Gastroesophageal sphincter (tissue), 4 donors: Measurements from ENCODE around the gene PEX19. TPM values are rescaled to one million over a fixed set of nuclear protein-coding genes. Genes with fewer than 3 reads are reported as not detected.

Source experiments
- ATAC-seq: fragments of 150-250 bp; one replicate; pipeline ENCODE4 v1.9.1; 2016; ENCODE audit warnings: mild to moderate bottlenecking, moderate library complexity
- H3K27ac ChIP-seq, 4 donors: fragments of 200-600 bp; sonication (generic) in 3 of 4; 1 replicate in 3 of 4; 2 replicates in 1 of 4; pipeline ENCODE4 v1.5.1; 2016 to 2019
- H3K27me3 ChIP-seq: fragments of 200-600 bp; sonication (generic); one replicate; pipeline ENCODE4 v1.5.1; 2019
- H3K36me3 ChIP-seq, 2 donors: fragments of 200-600 bp; sonication (generic); one replicate each; pipeline ENCODE4 v1.5.1; 2019; ENCODE audit warnings: control low read depth in 1 of 2
- H3K4me1 ChIP-seq, 3 donors: fragments of 200-600 bp; sonication (generic); 1 replicate in 2 of 3; 2 replicates in 1 of 3; pipeline ENCODE4 v1.5.1; 2016 to 2019; ENCODE audit warnings: control low read depth in 2 of 3
- H3K4me3 ChIP-seq, 2 donors: fragments of 200-600 bp; sonication (generic); one replicate each; pipeline ENCODE4 v1.5.1; 2019; ENCODE audit warnings: mild to moderate bottlenecking in 1 of 2, moderate library complexity in 1 of 2
- H3K9me3 ChIP-seq, 3 donors: fragments of 200-600 bp; sonication (generic); one replicate each; pipeline ENCODE4 v1.5.1; 2017 to 2019; ENCODE audit warnings: control low read depth in 2 of 3
- CTCF ChIP-seq, 4 experiments: fragments of 200-600 bp in 2 of 4; fragments of 450-650 bp in 2 of 4; sonication (generic) in 1 of 4; IDR thresholded peaks; one replicate each; pipeline ENCODE4 v1.5.1; 2017 to 2019; ENCODE audit warnings: antibody characterized with exemption in 4 of 4, mild to moderate bottlenecking in 2 of 4, moderate library complexity in 2 of 4
- EP300 ChIP-seq: sonication (generic); formaldehyde crosslinking; IDR thresholded peaks from one replicate; pipeline ENCODE4 v1.6.1; 2017; ENCODE audit warnings: antibody characterized with exemption, mild to moderate bottlenecking
- POLR2A ChIP-seq, 2 donors: fragments of 450-650 bp; IDR thresholded peaks; one replicate each; pipeline ENCODE4 v1.6.1; 2017; ENCODE audit warnings: antibody characterized with exemption in 2 of 2, mild to moderate bottlenecking in 2 of 2, moderate library complexity in 1 of 2
- POLR2AphosphoS5 ChIP-seq: sonication (generic); formaldehyde crosslinking; IDR thresholded peaks from one replicate; pipeline ENCODE4 v1.6.1; 2017; ENCODE audit warnings: antibody characterized with exemption
- WGBS, 2 donors: methylation state at CpG; one replicate each; pipeline ENCODE4 v1.1.5; 2018; ENCODE audit warnings: low coverage in 1 of 2; 5-methylcytosine and 5-hydroxymethylcytosine counted together
- small RNA-seq, 4 donors: library from RNA; depleted of rRNA; stranded (forward); fragments of <200 nt; gene quantifications; one replicate each; pipeline ENCODE3, GENCODE V24; 2016
- total RNA-seq, 4 donors: library from RNA; depleted of rRNA; stranded (reverse); fragments of >200 nt; gene quantifications; one replicate each; pipeline ENCODE4 v1.1.0, GENCODE V29; 2016

Gene PEX19
- total RNA-seq, 4 donors from 2014 or later, result 50.0 to 96.8 (median 61.1) TPM

GRCh38 chr1:160236806-160237205 lies 48.1 kb downstream of the PEX19 start:
- Histone ChIP-seq H3K4me1 (peaks cover 0 to 7% (median 0%) of the 10 kb centered on the region in 3 donors), H3K27me3 (no peaks in the 10 kb centered on the region), H3K9me3 (no peaks in the 10 kb centered on the region), H3K4me3 (no peak overlapping the region), H3K27ac (no peak overlapping the region), H3K36me3 (peaks cover 15 to 96% of the 10 kb centered on the region in 2 donors)
- WGBS, 2 donors, result 83% methylated on average over 5 of the region's 5 CpGs
- no peak for TF ChIP-seq POLR2A (IDR thresholded peaks at IDR 0.05)
- no peak for TF ChIP-seq EP300
- no peak for TF ChIP-seq CTCF (IDR thresholded peaks at IDR 0.05)
- no peak for TF ChIP-seq POLR2AphosphoS5
- no peak for ATAC-seq

GRCh38 chr1:160232911-160233310 lies 52.0 kb downstream of the PEX19 start:
- Histone ChIP-seq H3K4me3 (no peak overlapping the region), H3K36me3 (peaks cover 13 to 96% of the 10 kb centered on the region in 2 donors), H3K9me3 (no peaks in the 10 kb centered on the region), H3K4me1 (peaks cover 0 to 7% (median 0%) of the 10 kb centered on the region in 3 donors), H3K27ac (no peak overlapping the region), H3K27me3 (no peaks in the 10 kb centered on the region)
- no peak for TF ChIP-seq POLR2AphosphoS5
- no peak for TF ChIP-seq EP300
- no peak for TF ChIP-seq POLR2A (IDR thresholded peaks at IDR 0.05)
- TF ChIP-seq CTCF (IDR thresholded peaks at IDR 0.05), result no peak
- ATAC-seq, result no peak

- Histone ChIP-seq H3K9me3 (no peaks in the 10 kb centered on the region), H3K27ac (no peak overlapping the region), H3K27me3 (no peaks in the 10 kb centered on the region), H3K4me1 (no peaks in the 10 kb centered on the region), H3K4me3 (no peak overlapping the region), H3K36me3 (peaks cover 16 to 100% of the 10 kb centered on the region in 2 donors)
- TF ChIP-seq EP300, result no peak
- TF ChIP-seq CTCF (IDR thresholded peaks at IDR 0.05), result no peak
- no peak for TF ChIP-seq POLR2AphosphoS5
- no peak for TF ChIP-seq POLR2A (IDR thresholded peaks at IDR 0.05)
- ATAC-seq, result no peak
Observed at GRCh38 chr1:160228431-160228830, 56.5 kb downstream of the PEX19 start.

GRCh38 chr1:160227561-160227960 lies 57.4 kb downstream of the PEX19 start:
- H3K27me3 ChIP-seq, result no peaks in the 10 kb centered on the region
- no peak overlapping the region for H3K4me3 ChIP-seq
- no peak overlapping the region for H3K27ac ChIP-seq
- WGBS, 2 donors, result 100% methylated on average over 1 of the region's 1 CpG
- no peak for ATAC-seq
- H3K36me3 ChIP-seq, result peaks cover 16 to 100% of the 10 kb centered on the region in 2 donors
- TF ChIP-seq EP300, result no peak
- TF ChIP-seq POLR2AphosphoS5, result no peak
- no peak for TF ChIP-seq POLR2A (IDR thresholded peaks at IDR 0.05)
- TF ChIP-seq CTCF (IDR thresholded peaks at IDR 0.05), result no peak
- H3K4me1 ChIP-seq, result no peaks in the 10 kb centered on the region
- no peaks in the 10 kb centered on the region for H3K9me3 ChIP-seq

- Histone ChIP-seq H3K27ac (no peak overlapping the region), H3K27me3 (no peaks in the 10 kb centered on the region), H3K4me3 (no peak overlapping the region), H3K36me3 (peaks cover 16 to 100% of the 10 kb centered on the region in 2 donors), H3K9me3 (no peaks in the 10 kb centered on the region), H3K4me1 (no peaks in the 10 kb centered on the region)
- no peak for TF ChIP-seq CTCF (IDR thresholded peaks at IDR 0.05)
- no peak for TF ChIP-seq POLR2AphosphoS5
- TF ChIP-seq POLR2A (IDR thresholded peaks at IDR 0.05), result no peak
- TF ChIP-seq EP300, result no peak
- ATAC-seq, result no peak
- 20 to 91% methylated on average over 1 to 4 of the region's 4 CpGs for WGBS, 2 donors
Observed at GRCh38 chr1:160227034-160227433, 57.9 kb downstream of the PEX19 start.

Small RNA genes lying within 50 kb of the gene (small RNA-seq; reads per million reads assigned to genes)
- gene RF00019, result 0 reads per million in 4 donors

Other genes with a start within 250 kb of the PEX19 start
- not detected for gene KCNJ10, start 215.0 kb downstream of the PEX19 start, total RNA-seq
- not detected for gene KCNJ9, start 203.6 kb downstream of the PEX19 start, total RNA-seq
- gene IGSF8, start 186.5 kb downstream of the PEX19 start, total RNA-seq, result 10 to 100 TPM; 17.1 to 23.0 (median 19.4) TPM
- 100 to 1,000 TPM; 100 to 348 (median 142) TPM for gene ATP1A2, start 169.4 kb downstream of the PEX19 start, total RNA-seq
- under 1 TPM in 1 of 4 donors, not detected in 3; 0.47 TPM for gene ATP1A4, start 133.5 kb downstream of the PEX19 start, total RNA-seq
- gene CASQ1, start 94.6 kb downstream of the PEX19 start, total RNA-seq, result 1 to 10 TPM; 1.3 to 8.8 (median 2.2) TPM
- gene PEA15, start 79.7 kb downstream of the PEX19 start, total RNA-seq, result 100 to 1,000 TPM in 3 of 4 donors, 10 to 100 TPM in 1; 94.6 to 325 (median 164) TPM
- gene DCAF8, start 22.6 kb downstream of the PEX19 start, total RNA-seq, result 100 to 1,000 TPM; 154 to 211 (median 159) TPM
- 100 to 1,000 TPM in 2 of 4 donors, 10 to 100 TPM in 2; 92.3 to 127 (median 111) TPM for gene COPA, start 58.1 kb upstream of the PEX19 start, total RNA-seq
- gene NCSTN, start 58.2 kb upstream of the PEX19 start, total RNA-seq, result 10 to 100 TPM; 41.5 to 49.2 (median 47.5) TPM
- gene NHLH1, start 81.9 kb upstream of the PEX19 start, total RNA-seq, result not detected
- 1 to 10 TPM in 3 of 4 donors, under 1 TPM in 1; 0.62 to 8.5 (median 4.3) TPM for gene VANGL2, start 115.4 kb upstream of the PEX19 start, total RNA-seq
- gene SLAMF6, start 238.1 kb upstream of the PEX19 start, total RNA-seq, result 1 to 10 TPM in 1 of 4 donors, under 1 TPM in 2, not detected in 1; 0.49 to 1.2 (median 0.62) TPM